GM21360 (cell line): Measurements from ENCODE around the gene B3GNT9.

Source experiments
- ATAC-seq: cut with Tn5 transposase; IDR thresholded peaks from one replicate; pipeline ENCODE4 v1.9.1; 2021; ENCODE audit warnings: mild to moderate bottlenecking, moderate library complexity; ENCODE audit not compliant: unreplicated experiment

B3GNT9 gene

GRCh38 chr16:67150833-67151396 is at the start of gene B3GNT9:
Gene B3GNT9 (minus strand): TSS chr16:67150998. CDS start chr16:67150485, 513 bp downstream.
- peak; percentile 50 for ATAC-seq

- no peak for ATAC-seq
Measured at GRCh38 chr16:67200491-67200890, 49.7 kb upstream of the B3GNT9 start.

DNA sequence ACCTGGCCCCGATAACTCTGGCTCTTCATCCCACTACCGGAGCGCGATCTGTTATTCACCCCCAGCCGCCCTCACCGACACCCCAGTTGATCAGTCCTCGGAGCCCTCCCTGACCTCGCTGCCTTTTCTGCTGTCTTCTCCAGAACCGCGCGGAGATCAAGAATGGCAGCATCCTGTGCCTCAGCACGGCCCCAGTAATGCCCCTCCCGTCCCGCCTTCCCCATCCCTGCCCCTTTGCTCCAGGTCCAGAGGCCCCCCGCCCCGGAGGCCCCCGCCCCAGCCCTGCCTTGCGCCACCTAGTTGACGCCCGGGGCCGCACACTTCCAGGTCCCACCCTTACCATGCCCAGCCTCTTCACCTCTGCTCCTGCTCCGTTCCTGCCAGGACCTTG is 49.0 kb upstream of the B3GNT9 start:
- no peak for ATAC-seq

DNA sequence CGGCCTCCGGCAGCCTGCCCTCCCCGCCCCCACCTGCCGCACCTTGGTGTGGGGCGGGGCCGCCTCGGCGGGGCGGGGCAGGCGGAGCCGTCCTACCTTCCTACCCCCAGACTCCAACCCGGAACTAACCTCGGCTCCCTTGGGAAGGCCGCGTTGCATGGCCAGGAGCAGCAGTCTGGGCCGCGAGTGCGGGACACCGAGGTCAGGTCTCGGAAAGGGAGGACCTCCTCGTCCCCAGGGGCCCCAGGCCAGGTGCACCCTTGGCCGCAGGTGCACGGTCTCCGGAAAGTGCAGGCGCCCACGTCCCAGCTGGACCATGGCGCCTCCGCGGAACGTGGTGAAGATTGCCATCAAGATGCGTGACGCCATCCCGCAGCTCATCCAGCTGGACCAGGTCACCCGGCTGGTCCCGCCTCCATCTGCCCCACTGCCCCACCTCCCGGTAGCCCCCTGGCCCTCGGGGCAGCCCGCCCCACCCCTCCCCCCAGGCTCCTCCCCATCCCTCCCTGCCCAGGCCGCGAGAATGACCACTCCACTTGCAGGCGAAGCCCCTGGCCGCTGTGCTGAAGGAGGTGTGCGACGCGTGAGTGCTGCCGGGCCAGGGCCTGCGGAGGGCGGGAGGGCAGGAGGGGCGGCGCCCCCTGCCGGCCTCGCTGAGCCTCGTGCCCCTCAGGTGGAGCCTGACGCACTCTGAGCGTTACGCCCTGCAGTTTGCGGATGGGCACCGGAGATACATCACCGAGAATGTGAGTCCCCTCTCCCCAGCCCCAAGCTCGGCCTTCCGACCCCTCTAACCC is 48.4 kb upstream of the B3GNT9 start, which contains the start of gene ELMO3:
TSS of gene ELMO3 (plus strand) at position 121 of the 797 bp plus-strand sequence. CDS start at position 317, 196 bp downstream.
- no peak for ATAC-seq

- no peak for ATAC-seq
Measured at GRCh38 chr16:67198238-67198734, 47.5 kb upstream of the B3GNT9 start.

DNA sequence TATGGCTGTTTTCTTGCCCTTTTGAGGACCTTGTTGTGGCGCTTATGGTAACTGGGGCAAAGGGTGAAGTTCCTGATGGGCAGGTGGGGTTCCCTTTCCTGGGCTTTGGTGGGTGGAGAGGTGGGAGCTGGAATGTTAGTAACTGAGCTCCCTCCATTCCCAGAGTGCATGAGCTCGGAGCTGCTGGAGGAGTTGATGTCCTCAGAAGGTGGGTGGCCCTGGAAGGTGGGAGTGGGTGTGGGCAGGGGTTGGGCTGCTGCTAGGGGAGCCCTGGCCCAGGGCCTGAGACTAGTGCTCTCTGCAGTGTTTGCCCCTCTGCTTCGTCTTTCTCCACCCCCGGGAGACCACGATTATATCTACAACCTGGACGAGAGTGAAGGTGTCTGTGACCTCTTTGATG is 46.9 kb upstream of the B3GNT9 start:
- no peak for ATAC-seq

- ATAC-seq: no peak
Measured at GRCh38 chr16:67196881-67197280, 46.1 kb upstream of the B3GNT9 start.

DNA sequence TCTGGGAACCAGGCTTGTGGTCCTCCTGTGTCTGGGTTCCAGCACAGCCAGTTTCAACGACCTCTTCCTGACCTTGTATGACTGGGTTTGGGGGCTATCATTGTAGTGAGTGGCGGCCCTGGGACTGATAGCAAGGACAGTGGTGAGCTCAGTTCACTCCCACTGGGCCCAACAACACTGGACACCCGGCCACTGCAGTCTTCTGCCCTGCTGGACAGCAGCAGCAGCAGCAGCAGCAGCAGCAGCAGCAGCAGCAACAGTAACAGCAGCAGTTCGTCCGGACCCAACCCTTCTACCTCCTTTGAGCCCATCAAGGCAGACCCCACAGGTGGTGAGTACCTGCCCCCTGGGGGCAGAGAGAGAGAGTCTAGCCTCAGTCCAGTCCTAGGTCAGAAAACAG is 44.9 kb upstream of the B3GNT9 start:
- ATAC-seq: no peak

- ATAC-seq: no peak
Measured at GRCh38 chr16:67194260-67194659, 43.5 kb upstream of the B3GNT9 start.

- ATAC-seq: no peak
Measured at GRCh38 chr16:67193536-67193935, 42.7 kb upstream of the B3GNT9 start.

GRCh38 chr16:67192781-67193361 is 42.1 kb upstream of the B3GNT9 start:
- ATAC-seq: no peak

GRCh38 chr16:67191995-67192681 is 41.3 kb upstream of the B3GNT9 start, which contains the start of gene E2F4:
Gene E2F4 (plus strand): TSS chr16:67192155. CDS start chr16:67192228, 73 bp downstream.
- ATAC-seq: peak; percentile 83

DNA sequence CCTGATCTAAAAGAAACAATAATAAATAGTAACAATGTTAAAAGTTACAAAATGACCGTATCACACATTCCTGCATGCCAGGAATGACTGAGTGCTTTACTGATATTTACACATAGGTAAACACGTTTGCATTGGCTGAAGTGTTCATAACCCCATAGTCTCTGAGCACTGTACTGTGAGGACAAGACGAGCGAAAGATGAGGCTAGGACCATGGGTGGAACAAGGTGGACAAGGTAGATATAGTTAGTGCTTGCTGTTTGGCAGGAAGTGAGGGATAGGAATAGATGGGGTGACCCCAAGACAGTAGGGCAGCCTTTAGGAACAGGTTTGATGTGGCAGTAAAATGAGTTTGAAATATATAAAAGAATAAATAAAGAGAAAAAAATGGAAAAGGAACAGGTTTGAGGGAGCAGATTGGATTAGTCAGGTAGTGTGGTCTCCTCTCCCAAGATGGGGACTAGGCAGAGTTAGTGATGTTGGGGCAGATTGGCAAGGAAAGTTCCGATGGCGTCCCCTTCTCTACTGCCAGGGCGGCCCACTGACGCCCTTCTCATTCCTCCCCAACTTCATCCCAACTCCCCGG is 40.7 kb upstream of the B3GNT9 start:
- no peak for ATAC-seq

GRCh38 chr16:67190448-67191399 is 39.9 kb upstream of the B3GNT9 start:
- ATAC-seq: no peak

DNA sequence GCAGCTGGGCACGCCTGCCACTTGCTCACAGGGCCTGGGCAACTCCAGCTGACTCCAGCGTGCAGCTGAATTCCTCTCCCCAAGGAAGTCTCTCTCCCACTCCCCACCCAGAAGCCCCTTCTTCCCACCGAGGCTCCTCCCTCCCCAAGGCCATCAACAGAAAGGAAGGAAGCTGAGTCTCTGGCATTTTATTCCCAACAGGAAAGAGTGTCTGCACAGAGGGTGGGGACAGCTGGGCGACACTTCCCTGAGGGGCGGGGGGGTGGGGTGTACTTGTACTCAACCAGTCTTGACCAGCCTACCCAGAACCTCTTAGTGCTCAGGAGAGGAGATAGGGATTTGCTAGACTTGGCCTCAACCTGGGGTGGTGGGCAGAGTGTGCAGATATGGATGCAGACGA is 39.2 kb upstream of the B3GNT9 start, which contains the start of gene EXOC3L1:
TSS of gene EXOC3L1 (minus strand) at position 96 of the 400 bp plus-strand sequence. CDS start 460 bp downstream, outside the sequence.
- no peak for ATAC-seq

DNA sequence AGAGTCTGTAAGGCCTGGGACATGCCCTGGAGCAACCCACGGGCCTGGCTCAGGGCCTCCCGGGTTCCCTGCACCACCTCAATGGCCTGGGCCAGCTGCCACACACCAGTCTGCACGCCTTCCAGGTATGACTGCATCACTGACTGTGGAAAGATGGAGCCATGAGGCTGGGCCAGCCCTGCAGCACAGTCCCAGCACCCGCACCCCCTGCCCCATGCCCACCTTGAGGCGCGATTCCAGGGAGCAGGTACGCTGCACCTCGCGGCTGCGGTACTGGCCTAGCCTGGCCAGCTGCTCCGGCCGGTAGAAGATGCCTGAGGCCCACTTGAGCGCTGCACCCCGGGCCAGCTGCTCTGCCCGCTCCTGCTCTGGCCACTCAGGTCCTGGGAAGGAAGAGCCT is 38.0 kb upstream of the B3GNT9 start:
- no peak for ATAC-seq

DNA sequence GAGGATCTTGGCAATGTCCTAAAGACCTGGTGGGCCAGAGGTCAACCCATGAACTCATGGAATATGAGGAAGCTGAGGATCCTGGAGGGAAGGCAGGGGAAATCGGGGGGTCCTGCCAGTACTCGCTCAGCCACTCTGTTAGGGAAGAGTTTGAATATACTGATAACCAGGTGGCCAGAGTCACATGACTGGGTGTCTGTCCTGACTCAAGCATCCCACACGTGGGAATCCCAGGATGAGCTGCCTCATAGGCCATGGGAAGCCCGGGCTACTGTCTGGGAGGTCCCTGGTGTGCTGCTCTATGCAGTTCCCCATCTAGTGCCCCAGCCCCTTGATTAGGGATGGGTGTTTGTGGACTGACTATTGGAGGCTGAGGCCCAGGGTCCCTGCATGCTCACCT is 37.5 kb upstream of the B3GNT9 start:
- no peak for ATAC-seq

DNA sequence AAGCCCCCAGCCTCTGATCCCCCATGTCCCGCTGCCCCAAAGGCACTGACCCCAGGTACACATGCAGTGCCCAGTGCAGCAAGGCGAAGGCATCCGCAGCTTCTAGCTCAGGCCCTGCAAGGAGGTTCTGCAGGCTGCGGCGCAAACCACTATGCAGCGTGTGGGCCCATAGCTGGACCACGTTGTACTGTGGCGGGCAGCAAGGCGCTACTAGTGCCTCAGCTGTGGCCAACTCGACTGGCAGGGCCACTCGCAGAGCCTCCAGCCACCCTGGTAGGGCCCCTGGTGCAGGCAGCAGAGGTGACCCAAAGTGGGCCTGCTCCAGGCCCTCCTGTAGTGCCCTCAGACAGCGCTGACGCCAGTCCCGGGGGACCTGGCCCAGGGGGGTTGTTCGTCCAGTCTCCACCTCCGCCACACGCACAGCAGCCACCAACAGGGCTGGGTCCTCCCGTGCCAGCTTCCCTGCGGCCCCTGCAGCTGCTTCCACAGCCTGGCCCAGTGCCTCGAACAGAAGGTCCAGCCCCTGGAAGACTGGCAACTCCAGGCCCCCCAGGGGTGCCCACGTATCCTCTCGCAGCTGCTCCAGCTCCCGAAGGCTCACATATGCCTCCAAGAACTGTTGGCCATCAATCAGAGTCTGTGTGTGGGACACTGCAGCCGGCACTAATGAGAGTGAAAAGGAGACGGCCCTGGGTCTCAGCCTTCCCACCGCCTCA is 36.5 kb upstream of the B3GNT9 start:
- no peak for ATAC-seq

GRCh38 chr16:67186550-67186950 is 35.8 kb upstream of the B3GNT9 start:
- ATAC-seq: no peak
